GM10248 (cell line): ENCODE data around the gene NDP.

Experiments used
- CTCF ChIA-PET: fragments of 300-600 bp; sonication (Branson Sonifier 250); formaldehyde crosslinking; extraction: SDS; loops from one replicate; lab custom pipeline; 2021; ENCODE audit warnings: antibody characterized with exemption; lab: Yijun Ruan, JAX
- POLR2A ChIA-PET: fragments of 350-650 bp; sonication (Branson Sonifier 250); formaldehyde crosslinking; extraction: SDS; loops from one replicate; lab custom pipeline; 2020; ENCODE audit warnings: antibody characterized with exemption; lab: Yijun Ruan, JAX
- DNase-seq: peaks from one replicate; pipeline ENCODE4 v3.0.0; 2012; ENCODE audit errors: extremely low spot score
- CTCF ChIP-seq: IDR thresholded peaks from 2 replicates; pipeline ENCODE4 v1.5.1; 2012; ENCODE audit warnings: mild to moderate bottlenecking, low read depth; ENCODE audit errors: extremely low read depth, missing control alignments, control extremely low read depth

The NDP gene

GRCh38 chrX:44012484-44013096 lies 39.4 kb upstream of the NDP start:
- ChIA-PET POLR2A (no interaction called here), CTCF (no interaction called here)
- TF ChIP-seq CTCF = no peak
- DNase-seq = no peak

GRCh38 chrX:44011506-44011905 lies 38.3 kb upstream of the NDP start:
- ChIA-PET CTCF (no interaction called here), POLR2A (no interaction called here)
- TF ChIP-seq CTCF = no peak
- DNase-seq = no peak

GRCh38 chrX:44010626-44011025 lies 37.4 kb upstream of the NDP start:
- TF ChIP-seq CTCF = no peak
- ChIA-PET CTCF (no interaction called here), POLR2A (no interaction called here)
- DNase-seq = no peak

GRCh38 chrX:44006081-44006480 lies 32.9 kb upstream of the NDP start:
- ChIA-PET CTCF (no interaction called here), POLR2A (no interaction called here)
- TF ChIP-seq CTCF = no peak
- no peak for DNase-seq

GRCh38 chrX:44003975-44004374 lies 30.8 kb upstream of the NDP start:
- CTCF ChIA-PET = no interaction called here
- POLR2A ChIA-PET = no interaction called here
- no peak for TF ChIP-seq CTCF
- no peak for DNase-seq

- TF ChIP-seq CTCF = no peak
- ChIA-PET CTCF (no interaction called here), POLR2A (no interaction called here)
- DNase-seq = no peak
Measured at GRCh38 chrX:44002567-44002966, 29.4 kb upstream of the NDP start.
